Upper lobe of right lung (tissue), 1 donor: ENCODE measurements around the gene PLCL2. TPM values are rescaled to one million over a fixed set of nuclear protein-coding genes. Genes with fewer than 3 reads are reported as not detected.
"Not testable (repeated sequence)": the region's sequence is repeated elsewhere in the genome, so short reads cannot be mapped to it uniquely, and the experiment has no call there.

Experiments
- ATAC-seq: fragments of 200-7000 bp; cut with Tn5 transposase; one replicate; pipeline ENCODE4 v1.9.1; 2020; ENCODE audit warnings: mild to moderate bottlenecking, moderate library complexity
- DNase-seq: peaks from one replicate; pipeline ENCODE4 v3.0.0-alpha.2; 2020
- H3K27ac ChIP-seq: fragments of 200-600 bp; one replicate; pipeline ENCODE4 v1.8.0; 2022
- H3K27me3 ChIP-seq: fragments of 200-600 bp; one replicate; pipeline ENCODE4 v1.8.0; 2022; ENCODE audit warnings: mild to moderate bottlenecking
- H3K36me3 ChIP-seq: fragments of 200-600 bp; one replicate; pipeline ENCODE4 v1.8.0; 2022
- H3K4me1 ChIP-seq: fragments of 200-600 bp; one replicate; pipeline ENCODE4 v1.8.0; 2022
- H3K4me3 ChIP-seq: fragments of 200-600 bp; one replicate; pipeline ENCODE4 v1.8.0; 2022; ENCODE audit warnings: mild to moderate bottlenecking
- H3K9me3 ChIP-seq: fragments of 200-600 bp; one replicate; pipeline ENCODE4 v1.8.0; 2022
- intact Hi-C: fragments of 100-400 bp; cut with DNase I; formaldehyde crosslinking; loops from one replicate; pipeline ENCODE4 v1.11.0; 2022
- total RNA-seq: library from RNA; stranded (reverse); fragmentation: NEBNext Ultra II Directional; extraction: Animal tissue kit (Norgen Biotek cat#: 25700); gene quantifications from one replicate; pipeline ENCODE4 v1.2.1, GENCODE V29; 2021
- TF ChIP-seq, protein P1 (sequence below): fragments of 200-600 bp; IDR thresholded peaks from one replicate; pipeline ENCODE4 v1.8.0; 2022; ENCODE audit warnings: antibody characterized with exemption
- donor health status: DM: no; HTN: yes; CAD: no; lungs with severe emphysema.

PLCL2 gene
- total RNA-seq, 1 donor from 2014 or later: 9.1 TPM

DNA sequence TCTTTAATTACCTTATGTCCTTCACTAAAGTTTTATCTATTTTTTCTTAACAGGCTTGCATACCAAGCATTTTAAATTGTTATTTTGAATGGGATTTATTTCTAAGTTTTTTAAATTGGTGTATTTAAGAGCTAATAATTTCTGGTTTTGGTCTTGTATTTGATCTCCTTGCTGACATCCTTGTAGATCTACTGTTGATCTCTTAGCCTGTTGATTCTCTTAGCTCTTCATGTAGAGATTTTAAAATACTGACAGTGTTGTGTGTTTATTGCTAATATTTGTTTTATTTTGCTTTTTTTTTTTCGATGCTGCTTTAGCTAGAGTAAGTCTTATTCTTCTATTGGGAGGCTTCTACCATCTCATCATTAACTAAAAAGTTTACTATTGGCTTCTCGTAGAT lies 65.5 kb downstream of the PLCL2 start:
- DNase-seq: no peak
- intact Hi-C loops: no loop called here

DNA sequence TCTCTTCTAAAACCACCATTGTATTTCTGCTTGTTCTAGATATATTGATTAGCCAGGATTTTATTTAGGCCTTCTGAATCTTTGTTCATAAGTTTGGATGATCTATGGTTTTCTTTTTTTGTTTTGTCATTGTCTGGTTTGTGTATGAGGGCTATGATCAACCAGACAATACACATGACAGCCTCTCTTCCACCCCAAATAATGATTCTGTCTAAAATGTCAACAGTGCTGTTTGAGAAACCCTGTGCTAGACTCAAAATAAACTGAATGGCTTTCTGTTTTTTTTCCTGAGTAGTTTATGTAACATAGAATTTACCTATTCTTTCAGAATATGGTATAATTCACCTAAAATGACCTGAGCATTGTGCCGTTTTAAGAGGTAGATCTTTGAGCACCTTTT lies 66.1 kb downstream of the PLCL2 start:
- ATAC-seq (no peak), DNase-seq (no peak)
- TF ChIP-seq, protein P1, sequence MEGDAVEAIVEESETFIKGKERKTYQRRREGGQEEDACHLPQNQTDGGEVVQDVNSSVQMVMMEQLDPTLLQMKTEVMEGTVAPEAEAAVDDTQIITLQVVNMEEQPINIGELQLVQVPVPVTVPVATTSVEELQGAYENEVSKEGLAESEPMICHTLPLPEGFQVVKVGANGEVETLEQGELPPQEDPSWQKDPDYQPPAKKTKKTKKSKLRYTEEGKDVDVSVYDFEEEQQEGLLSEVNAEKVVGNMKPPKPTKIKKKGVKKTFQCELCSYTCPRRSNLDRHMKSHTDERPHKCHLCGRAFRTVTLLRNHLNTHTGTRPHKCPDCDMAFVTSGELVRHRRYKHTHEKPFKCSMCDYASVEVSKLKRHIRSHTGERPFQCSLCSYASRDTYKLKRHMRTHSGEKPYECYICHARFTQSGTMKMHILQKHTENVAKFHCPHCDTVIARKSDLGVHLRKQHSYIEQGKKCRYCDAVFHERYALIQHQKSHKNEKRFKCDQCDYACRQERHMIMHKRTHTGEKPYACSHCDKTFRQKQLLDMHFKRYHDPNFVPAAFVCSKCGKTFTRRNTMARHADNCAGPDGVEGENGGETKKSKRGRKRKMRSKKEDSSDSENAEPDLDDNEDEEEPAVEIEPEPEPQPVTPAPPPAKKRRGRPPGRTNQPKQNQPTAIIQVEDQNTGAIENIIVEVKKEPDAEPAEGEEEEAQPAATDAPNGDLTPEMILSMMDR: no peak
- H3K4me1 ChIP-seq: no peaks in the 10 kb centered on the region
- no peaks in the 10 kb centered on the region for H3K27me3 ChIP-seq
- H3K36me3 ChIP-seq: no peaks in the 10 kb centered on the region
- H3K4me3 ChIP-seq: no peak overlapping the region
- intact Hi-C loops: no loop called here
- H3K27ac ChIP-seq: no peak overlapping the region
- peaks cover 4% of the 10 kb centered on the region for H3K9me3 ChIP-seq

More for the DNA sequence above, 65.5 kb downstream of the PLCL2 start:
- Histone ChIP-seq H3K36me3 (no peaks in the 10 kb centered on the region), H3K27ac (no peak overlapping the region), H3K4me1 (no peaks in the 10 kb centered on the region), H3K4me3 (no peak overlapping the region), H3K27me3 (no peaks in the 10 kb centered on the region), H3K9me3 (peaks cover 4% of the 10 kb centered on the region)
- ATAC-seq: no peak
- TF ChIP-seq, protein P1: no peak

DNA sequence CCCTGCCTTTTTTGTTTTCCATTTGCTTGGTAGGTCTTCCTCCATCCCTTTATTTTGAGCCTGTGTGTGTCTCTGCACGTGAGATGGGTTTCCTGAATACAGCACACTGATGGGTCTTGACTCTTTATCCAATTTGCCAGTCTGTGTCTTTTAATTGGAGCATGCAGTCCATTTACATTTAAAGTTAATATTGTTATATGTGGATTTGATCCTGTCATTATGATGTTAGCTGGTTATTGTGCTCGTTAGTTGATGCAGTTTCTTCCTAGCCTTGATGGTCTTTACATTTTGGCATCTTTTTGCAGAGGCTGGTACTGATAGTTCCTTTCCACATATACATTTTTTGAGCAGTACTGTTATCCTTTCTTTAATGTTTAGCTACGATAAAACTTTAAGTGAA lies 73.1 kb downstream of the PLCL2 start:
- H3K9me3 ChIP-seq, intact Hi-C loops, DNase-seq, H3K36me3 ChIP-seq, ATAC-seq, H3K4me1 ChIP-seq, H3K27me3 ChIP-seq, H3K4me3 ChIP-seq, H3K27ac ChIP-seq: not testable (repeated sequence)

DNA sequence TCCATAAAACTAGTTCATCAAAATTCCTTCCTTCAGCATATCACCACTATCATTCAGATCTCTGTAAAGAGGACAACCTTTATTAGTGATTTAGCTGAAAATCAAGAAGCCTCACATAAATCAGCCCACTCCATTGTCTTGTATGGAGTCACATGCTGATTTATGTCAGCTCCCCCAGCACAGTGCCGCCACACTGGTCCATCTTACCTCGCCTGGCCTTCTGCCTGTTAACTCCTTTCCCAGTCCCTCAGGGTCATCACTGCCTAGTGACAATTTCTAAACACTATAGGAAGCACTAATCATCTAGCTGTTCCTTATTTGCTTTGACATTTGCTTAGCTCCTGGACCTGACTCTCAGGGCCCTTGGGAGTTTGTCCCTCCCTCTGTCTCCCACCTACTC lies 75.4 kb downstream of the PLCL2 start:
- Histone ChIP-seq H3K4me3 (no peak overlapping the region), H3K27me3 (no peaks in the 10 kb centered on the region), H3K4me1 (no peaks in the 10 kb centered on the region), H3K36me3 (no peaks in the 10 kb centered on the region), H3K9me3 (no peaks in the 10 kb centered on the region), H3K27ac (no peak overlapping the region)
- intact Hi-C loops: no loop called here
- ATAC-seq: no peak
- TF ChIP-seq, protein P1: no peak
- no peak for DNase-seq

DNA sequence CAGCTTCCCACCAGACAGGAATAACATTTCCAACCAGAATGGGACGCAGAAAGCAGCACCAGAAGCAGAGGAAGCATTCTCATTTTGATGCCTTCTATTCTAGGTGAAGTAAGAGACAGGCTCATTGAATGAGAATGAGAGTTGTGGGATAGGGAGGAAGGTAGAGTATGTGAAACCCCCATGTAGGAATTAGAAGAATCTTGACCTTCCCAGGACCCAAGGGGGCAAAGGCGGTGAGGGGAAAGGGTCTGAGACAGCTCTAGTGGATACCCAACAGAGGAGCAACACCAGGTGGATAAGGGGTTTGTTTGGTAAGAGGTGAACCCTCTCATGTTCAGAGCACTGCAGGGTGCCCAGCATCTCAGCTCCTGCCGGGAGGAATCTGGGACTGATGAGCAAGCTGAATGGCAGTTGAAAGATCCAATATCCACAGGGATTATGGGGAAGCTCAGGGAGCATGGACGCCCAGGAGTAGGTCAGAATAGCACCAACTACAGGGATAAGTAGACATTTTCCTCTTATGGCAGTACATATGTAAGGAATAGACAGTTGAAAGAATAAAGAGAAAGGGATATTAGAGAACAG lies 77.0 kb downstream of the PLCL2 start:
- no peaks in the 10 kb centered on the region for H3K36me3 ChIP-seq
- H3K4me3 ChIP-seq: no peak overlapping the region
- no peak overlapping the region for H3K27ac ChIP-seq
- H3K27me3 ChIP-seq: no peaks in the 10 kb centered on the region
- ATAC-seq (no peak), DNase-seq (no peak)
- H3K9me3 ChIP-seq: no peaks in the 10 kb centered on the region
- TF ChIP-seq, protein P1: no peak
- intact Hi-C loops: no loop called here
- H3K4me1 ChIP-seq: no peaks in the 10 kb centered on the region

DNA sequence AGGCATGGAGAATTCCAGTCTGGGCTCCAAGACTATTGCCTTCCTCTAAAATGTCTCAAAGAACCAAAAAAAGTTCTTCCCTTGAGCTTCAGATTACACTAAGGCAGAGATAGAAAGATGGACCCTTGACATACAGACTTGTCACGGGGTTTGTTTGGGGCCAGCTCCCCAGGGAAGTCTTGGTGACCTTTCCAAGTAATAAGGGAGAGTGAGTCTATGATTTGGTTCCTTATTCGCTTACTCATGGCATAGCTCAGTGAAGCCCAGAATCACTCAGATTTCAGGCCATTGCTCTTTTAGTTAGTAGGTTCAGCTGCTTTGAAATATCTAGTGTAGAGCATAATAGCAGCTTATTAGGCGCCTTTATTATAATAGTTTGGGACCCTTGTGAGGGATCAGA lies 90.3 kb downstream of the PLCL2 start:
- intact Hi-C loops: no loop called here
- H3K4me1 ChIP-seq: no peaks in the 10 kb centered on the region
- H3K4me3 ChIP-seq: no peak overlapping the region
- no peak overlapping the region for H3K27ac ChIP-seq
- no peak for ATAC-seq
- H3K27me3 ChIP-seq: no peaks in the 10 kb centered on the region
- no peaks in the 10 kb centered on the region for H3K36me3 ChIP-seq
- DNase-seq: no peak
- no peaks in the 10 kb centered on the region for H3K9me3 ChIP-seq
- TF ChIP-seq, protein P1: no peak
